Activated CD4-positive, alpha-beta T cell treated with anti-CD3 and anti-CD28 coated beads, Interleukin-2, amount 50 U/mL, for 4 hours (primary cell): ENCODE data around the gene DCTN3.

Source experiments
- DNase-seq, 2 experiments: peaks; one replicate each; pipeline ENCODE4 v3.0.0-alpha.2; 2020

The DCTN3 gene

DNA sequence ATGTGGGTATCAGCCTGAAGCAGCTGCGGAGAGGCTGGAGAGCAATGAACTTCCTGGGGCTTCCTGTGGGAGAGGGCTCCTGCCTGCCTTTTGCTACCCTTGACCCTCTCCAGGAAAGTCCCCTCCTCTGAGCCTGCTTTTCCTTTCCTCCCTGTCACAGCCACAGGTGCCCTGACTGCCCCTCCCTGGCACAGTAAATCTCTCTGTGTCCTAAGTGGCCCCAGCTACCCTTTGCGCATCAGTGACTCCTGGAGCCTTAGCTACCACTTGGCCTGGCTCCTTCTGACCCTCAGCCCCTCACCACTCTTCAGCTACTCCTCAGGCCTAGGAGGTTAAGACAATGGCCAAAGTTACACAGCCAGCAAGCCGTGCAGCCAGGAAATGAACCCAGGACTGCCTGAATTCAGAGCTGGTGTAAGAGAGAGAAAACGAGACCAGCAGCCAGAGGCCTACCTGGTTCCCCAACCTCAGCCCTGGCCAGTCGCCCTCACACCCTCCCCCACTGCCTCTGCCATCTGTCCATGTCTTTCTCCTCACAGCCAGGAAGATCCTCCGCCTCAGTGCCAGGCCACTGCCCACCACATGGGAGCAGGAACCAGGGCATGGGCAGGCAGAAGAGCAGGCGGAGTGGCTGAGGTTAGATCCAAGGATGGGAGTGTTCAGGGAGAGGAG lies 49.4 kb downstream of the DCTN3 start:
- DNase-seq: no peak

DNA sequence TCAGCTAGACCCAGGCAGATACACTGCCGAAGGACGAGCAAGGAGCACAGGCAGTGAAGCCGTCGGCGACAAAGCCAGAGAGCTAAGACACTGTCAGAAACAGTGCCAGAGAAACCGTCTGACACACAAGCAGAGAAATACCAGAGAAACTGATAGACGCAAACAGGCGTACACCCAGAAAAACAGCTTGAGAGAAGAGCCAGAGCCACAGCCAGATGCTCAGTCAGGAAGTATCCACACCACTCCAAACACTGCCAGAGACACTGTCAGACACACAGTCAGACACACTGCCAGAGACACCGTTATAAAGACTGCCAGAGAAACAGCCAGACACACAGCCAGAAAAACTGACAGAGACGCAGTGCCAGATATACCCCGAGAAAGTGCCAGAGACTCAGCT lies 49.9 kb downstream of the DCTN3 start:
- no peak for DNase-seq

DNA sequence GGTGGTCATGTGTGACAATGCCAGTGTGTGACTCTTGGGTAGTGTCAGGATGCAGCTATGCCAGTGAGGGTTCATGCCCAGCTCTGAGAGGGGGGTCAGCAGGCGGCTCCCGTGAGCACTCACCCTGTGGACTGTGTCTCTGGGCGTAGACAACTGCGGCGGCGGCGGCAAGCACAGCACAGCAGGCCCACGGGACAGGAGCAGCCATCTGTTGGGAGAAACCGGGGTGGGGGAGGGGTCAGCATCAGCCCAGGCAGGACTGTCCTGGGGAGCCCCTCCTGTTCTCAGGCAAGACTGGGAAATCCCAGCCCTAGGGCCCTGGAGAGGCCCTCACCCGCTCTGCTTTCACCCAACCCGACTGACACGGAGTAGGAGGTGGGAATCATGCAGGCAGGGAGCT lies 51.5 kb downstream of the DCTN3 start:
- DNase-seq: no peak

DNA sequence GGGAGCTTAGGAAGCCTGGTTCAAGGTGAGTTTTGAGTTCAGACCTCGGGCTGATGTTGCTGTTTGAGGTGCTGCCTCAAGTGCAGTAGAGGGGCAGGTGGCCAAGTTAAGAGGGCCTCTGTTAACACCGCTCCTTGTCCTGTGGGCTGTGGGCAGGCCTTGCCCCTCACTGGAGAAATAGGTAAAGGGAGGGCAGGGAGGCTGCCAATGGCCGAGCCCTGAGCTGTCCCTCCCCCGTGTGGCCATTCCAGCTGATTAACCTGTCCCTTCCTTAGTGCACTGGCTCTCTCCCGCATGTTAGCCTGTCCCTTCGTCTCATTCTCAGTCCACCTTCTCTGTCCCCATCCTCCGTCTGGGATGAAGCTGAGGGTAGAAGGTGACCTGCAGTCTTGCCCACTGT lies 52.2 kb downstream of the DCTN3 start:
- no peak for DNase-seq

DNA sequence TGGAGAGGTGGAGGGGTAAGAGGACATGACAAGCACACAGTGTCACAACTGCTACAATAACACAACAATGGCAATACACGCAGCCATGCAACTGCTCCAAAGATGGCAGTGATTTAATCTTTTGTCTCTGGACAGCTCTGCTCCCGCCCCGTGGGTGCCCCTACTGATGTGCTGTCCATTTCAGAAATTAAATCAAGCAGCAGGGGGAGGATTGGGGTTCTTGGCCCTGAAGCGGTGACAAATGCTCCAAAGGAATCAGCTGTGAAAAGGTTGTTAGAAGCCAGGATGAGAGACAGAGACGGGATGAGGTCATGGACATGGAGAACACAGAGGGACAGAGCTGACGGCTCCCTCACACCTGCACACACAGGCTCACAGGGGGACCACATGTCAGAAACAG lies 53.3 kb downstream of the DCTN3 start:
- DNase-seq: no peak

DNA sequence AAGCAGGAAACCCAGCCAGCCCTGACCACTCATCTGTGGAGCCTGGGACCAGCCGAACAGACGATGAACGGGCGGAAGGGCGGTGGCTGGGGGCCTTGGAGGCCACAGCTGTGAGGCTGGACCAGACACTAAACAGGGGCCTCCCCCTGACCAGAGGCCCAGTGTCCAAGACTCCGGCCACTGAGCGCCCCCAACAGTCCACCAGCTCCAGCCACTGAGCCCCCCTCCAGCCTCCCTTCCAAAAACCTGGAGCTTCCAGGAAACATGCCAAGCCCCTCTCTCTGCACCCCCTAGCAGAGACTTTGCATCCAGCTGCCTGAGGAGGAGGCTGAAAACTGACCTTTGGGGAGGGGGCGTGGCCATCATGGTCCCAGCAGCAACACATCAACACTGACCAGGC lies 54.0 kb downstream of the DCTN3 start:
- no peak for DNase-seq

DNA sequence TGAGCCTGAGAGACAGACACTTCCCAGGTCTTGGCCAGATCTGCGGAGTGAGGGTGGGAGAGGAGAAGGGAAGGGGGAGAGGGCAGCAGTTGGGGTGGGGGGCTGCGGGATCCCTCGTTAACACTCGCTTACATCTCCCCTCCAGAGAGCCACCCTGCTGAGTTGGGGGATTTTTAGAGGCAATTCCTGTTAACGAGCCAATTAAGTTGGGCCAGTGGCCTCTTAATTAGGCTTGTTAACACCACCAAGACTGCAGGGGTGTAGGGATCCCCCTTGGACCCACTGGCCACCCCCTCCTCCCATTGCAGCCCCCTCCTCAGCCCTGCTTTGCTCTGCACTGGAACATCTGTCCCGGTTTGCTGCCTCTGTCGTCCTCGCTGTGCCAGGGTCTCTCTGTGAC lies 54.4 kb downstream of the DCTN3 start:
- no peak for DNase-seq

DNA sequence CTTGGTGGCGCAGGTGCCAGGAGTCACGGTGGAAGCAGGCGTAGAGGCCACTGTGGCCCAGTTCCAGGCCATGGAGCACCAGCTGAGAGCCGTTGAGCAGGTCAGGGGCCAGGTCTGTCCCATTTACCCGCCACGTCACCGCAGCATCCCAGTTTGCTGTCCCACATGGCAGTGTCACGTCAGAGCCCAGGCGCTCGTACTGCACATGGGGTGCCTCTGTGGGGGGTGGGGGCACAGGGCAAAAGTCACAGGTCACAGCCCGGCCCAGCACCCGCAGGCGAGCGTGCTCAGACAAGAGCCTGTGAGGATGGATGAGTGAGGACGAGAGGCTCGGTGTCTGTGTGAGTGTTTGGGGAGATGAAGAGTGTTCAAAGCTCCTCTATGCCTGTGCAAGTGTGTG lies 55.7 kb downstream of the DCTN3 start:
- DNase-seq: no peak
